SU-DHL-6 (cell line): Measurements from ENCODE around the gene LTBP1.

Experiments used
- H2AFZ ChIP-seq: fragments of 200-600 bp; sonication (generic); 2 replicates; pipeline ENCODE4 v1.6.1; 2014; ENCODE audit warnings: low read depth, mild to moderate bottlenecking, moderate library complexity, mixed read lengths, antibody characterized with exemption, low read length; ENCODE audit not compliant: severe bottlenecking
- H3F3A ChIP-seq: fragments of 200-600 bp; shearing (Covaris generic); 2 replicates; pipeline ENCODE4 v1.6.0; 2016; ENCODE audit warnings: antibody characterized with exemption, mild to moderate bottlenecking; ENCODE audit not compliant: insufficient read depth
- H3K27ac ChIP-seq: fragments of 200-600 bp; sonication (generic); 2 replicates; pipeline ENCODE4 v1.5.1; 2016; ENCODE audit warnings: low read depth, mild to moderate bottlenecking, low read length, moderate library complexity, mixed read lengths
- H3K27me3 ChIP-seq: fragments of 200-600 bp; sonication (generic), shearing (Covaris generic); 2 replicates; pipeline ENCODE4 v1.6.0; 2014; ENCODE audit warnings: mild to moderate bottlenecking, low read length
- H3K36me3 ChIP-seq: fragments of 200-600 bp; sonication (generic); 2 replicates; pipeline ENCODE4 v1.6.1; 2014; ENCODE audit warnings: mild to moderate bottlenecking, low read length, mixed read lengths
- H3K4me2 ChIP-seq: fragments of 300-600, 200-600 bp; shearing (Covaris generic), sonication (generic); 2 replicates; pipeline ENCODE4 v1.6.0; 2014; ENCODE audit warnings: low read length, low read depth, mild to moderate bottlenecking; ENCODE audit not compliant: poor library complexity, severe bottlenecking
- H3K4me3 ChIP-seq: fragments of 200-600 bp; sonication (generic); 2 replicates; pipeline ENCODE4 v1.5.1; 2014; ENCODE audit warnings: antibody characterized with exemption, low read length, mild to moderate bottlenecking, mixed read lengths; ENCODE audit not compliant: insufficient read depth, poor library complexity, severe bottlenecking
- H3K79me2 ChIP-seq: fragments of 200-600 bp; sonication (generic); 2 replicates; pipeline ENCODE4 v1.6.1; 2014; ENCODE audit warnings: mild to moderate bottlenecking, low read length, moderate library complexity; ENCODE audit not compliant: insufficient read depth
- H3K9ac ChIP-seq: fragments of 200-600 bp; sonication (generic); 2 replicates; pipeline ENCODE4 v1.7.0; 2014; ENCODE audit warnings: mild to moderate bottlenecking, low read length
- H3K9me2 ChIP-seq: fragments of 200-600 bp; sonication (generic); replicated peaks from 2 replicates; pipeline ENCODE4 v1.6.1; 2014; ENCODE audit warnings: low read length; ENCODE audit not compliant: insufficient read depth
- H3K9me3 ChIP-seq: fragments of 200-600 bp; sonication (generic); 2 replicates; pipeline ENCODE4 v1.6.1; 2014; ENCODE audit warnings: low read length, mixed read lengths; ENCODE audit not compliant: insufficient read depth
- H4K20me1 ChIP-seq: fragments of 200-600 bp; sonication (generic); 2 replicates; pipeline ENCODE4 v1.6.1; 2014; ENCODE audit warnings: low read depth, mild to moderate bottlenecking, antibody characterized with exemption, low read length, moderate library complexity, mixed read lengths
- EZH2phosphoT487 ChIP-seq: fragments of 200-600 bp; sonication (generic), shearing (Covaris generic); conservative IDR thresholded peaks from 2 replicates; pipeline ENCODE4 v1.6.1; 2018; ENCODE audit warnings: mild to moderate bottlenecking, antibody characterized with exemption, low read length, moderate library complexity, mixed read lengths
- TF ChIP-seq, protein P1 (sequence below): fragments of 200-600 bp; sonication (generic); IDR thresholded peaks from one replicate; pipeline ENCODE4 v1.5.1; 2017; ENCODE audit warnings: antibody characterized with exemption, mild to moderate bottlenecking, low read length, moderate library complexity; ENCODE audit not compliant: insufficient read depth, poor library complexity, severe bottlenecking

LTBP1 gene

DNA sequence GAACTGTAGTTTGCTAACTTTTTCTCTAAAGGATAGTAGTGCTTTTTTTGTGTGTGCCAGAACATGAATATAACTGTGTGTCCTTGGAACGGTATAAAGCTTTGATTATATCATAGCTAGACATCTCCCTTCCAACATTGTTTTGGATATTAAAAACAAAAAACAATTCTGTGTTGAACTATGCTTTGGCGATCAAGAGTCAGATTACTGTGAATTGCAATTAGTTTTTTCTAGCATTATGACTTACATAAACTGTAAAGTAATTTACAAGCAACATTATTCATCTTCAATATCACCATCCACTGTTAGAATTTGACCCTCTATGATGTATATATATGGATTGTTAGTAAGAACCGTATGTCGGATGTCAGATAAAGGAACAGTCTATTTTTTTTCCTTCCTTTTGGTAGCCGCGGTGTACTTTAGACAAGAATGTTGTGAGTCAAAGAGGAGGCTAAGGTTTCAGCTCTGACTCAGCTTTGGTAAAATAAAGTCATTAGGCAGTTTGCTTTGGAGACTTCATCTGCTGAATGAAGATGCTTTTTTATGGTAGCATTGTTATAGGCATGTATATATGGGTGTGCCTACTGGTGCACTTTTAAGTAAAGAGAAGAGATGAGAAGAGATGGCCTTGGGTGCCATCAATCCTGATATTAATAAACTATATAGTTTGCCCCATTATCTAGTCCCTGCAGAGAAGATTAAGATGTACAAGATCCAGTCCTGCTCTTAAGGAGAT, 76.4 kb downstream of the LTBP1 start:
- H2AFZ ChIP-seq, result no peak overlapping the region
- no peaks in the 10 kb centered on the region for H3K27me3 ChIP-seq
- H4K20me1 ChIP-seq, result no peaks in the 10 kb centered on the region
- H3K36me3 ChIP-seq, result peaks cover 64% of the 10 kb centered on the region
- H3K9me2 ChIP-seq, result no peaks in the 10 kb centered on the region
- H3K9me3 ChIP-seq, result no peaks in the 10 kb centered on the region
- TF ChIP-seq, protein P1, sequence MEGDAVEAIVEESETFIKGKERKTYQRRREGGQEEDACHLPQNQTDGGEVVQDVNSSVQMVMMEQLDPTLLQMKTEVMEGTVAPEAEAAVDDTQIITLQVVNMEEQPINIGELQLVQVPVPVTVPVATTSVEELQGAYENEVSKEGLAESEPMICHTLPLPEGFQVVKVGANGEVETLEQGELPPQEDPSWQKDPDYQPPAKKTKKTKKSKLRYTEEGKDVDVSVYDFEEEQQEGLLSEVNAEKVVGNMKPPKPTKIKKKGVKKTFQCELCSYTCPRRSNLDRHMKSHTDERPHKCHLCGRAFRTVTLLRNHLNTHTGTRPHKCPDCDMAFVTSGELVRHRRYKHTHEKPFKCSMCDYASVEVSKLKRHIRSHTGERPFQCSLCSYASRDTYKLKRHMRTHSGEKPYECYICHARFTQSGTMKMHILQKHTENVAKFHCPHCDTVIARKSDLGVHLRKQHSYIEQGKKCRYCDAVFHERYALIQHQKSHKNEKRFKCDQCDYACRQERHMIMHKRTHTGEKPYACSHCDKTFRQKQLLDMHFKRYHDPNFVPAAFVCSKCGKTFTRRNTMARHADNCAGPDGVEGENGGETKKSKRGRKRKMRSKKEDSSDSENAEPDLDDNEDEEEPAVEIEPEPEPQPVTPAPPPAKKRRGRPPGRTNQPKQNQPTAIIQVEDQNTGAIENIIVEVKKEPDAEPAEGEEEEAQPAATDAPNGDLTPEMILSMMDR, result no peak
- no peak for TF ChIP-seq EZH2phosphoT487
- H3K4me3 ChIP-seq, result no peak overlapping the region
- H3K4me2 ChIP-seq, result no peak overlapping the region
- H3K9ac ChIP-seq, result no peak overlapping the region
- H3K27ac ChIP-seq, result no peak overlapping the region
- H3K79me2 ChIP-seq, result peaks cover 38% of the 10 kb centered on the region
- peaks cover 3% of the 10 kb centered on the region; the same call in 1 of the 2 replicates for H3F3A ChIP-seq

DNA sequence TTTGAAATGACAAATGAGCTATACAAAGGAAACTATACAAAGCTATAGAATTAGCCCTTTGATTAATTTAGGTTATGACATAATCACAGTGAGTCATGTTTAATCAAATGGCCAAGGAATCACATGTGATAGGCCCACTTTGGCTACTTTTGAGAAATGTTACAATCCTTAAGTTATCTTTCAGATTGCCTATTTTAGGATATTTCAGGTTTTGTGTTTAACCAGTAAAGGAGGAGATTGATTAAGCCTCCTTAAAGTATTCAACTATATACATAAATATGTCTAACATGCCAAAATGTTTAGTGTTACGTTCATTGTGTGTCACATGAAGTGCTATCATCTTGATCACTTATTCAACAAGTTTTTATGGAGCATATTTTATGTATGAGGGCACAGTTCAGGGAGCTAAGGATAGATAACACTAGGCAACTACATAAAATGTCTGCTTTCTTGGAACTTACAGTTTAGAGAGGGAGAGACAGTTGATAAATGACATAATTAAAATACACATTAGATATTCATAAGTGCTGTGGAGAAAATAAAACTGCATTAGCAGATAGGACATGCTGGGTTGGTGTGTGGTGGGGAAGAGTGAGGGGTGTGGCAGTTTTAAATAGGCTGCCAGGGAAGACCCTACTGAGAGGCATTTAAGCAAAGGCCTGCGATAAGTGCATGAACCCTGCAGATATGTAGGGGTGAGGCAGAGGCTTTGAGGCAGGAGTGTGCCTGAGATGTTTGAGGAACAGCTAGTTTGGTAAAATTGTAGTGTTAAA, 77.2 kb downstream of the LTBP1 start:
- H3K27ac ChIP-seq, result no peak overlapping the region
- H3K36me3 ChIP-seq, result peaks cover 64% of the 10 kb centered on the region
- H3K79me2 ChIP-seq, result peaks cover 31% of the 10 kb centered on the region
- no peak overlapping the region for H2AFZ ChIP-seq
- TF ChIP-seq, protein P1, result no peak
- TF ChIP-seq EZH2phosphoT487, result no peak
- H3K4me2 ChIP-seq, result no peak overlapping the region
- no peak overlapping the region for H3K9ac ChIP-seq
- H4K20me1 ChIP-seq, result no peaks in the 10 kb centered on the region
- peaks cover 3% of the 10 kb centered on the region; the same call in 1 of the 2 replicates for H3F3A ChIP-seq
- no peaks in the 10 kb centered on the region for H3K9me2 ChIP-seq
- no peaks in the 10 kb centered on the region for H3K27me3 ChIP-seq
- H3K4me3 ChIP-seq, result no peak overlapping the region
- no peaks in the 10 kb centered on the region for H3K9me3 ChIP-seq

DNA sequence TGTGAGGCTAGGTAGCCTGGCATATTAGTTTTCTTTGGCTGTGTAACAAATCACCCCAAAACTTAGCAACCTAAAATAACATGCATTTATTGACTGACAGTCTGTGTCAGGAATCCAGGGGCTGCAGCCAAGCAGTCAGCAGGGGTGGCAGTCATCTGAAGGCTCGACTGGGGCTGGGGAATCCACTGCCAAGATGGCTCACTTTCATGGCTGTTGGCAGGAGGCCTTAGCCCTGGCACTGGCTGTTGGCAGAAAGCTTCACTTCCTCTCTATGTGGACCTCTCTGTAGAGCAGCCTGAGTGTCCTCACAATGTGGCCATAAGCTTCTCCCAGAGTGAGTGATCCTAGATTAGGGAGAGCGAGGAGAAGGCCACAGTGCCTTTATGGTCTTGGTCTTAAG, 78.0 kb downstream of the LTBP1 start:
- no peaks in the 10 kb centered on the region for H3K9me2 ChIP-seq
- 0 out of 2 replicates have a peak, but pooled peaks cover 23% of the 10 kb centered on the region for H3K79me2 ChIP-seq
- H3K4me2 ChIP-seq, result no peak overlapping the region
- no peak overlapping the region for H3K27ac ChIP-seq
- H3K27me3 ChIP-seq, result no peaks in the 10 kb centered on the region
- no peak for TF ChIP-seq EZH2phosphoT487
- TF ChIP-seq, protein P1, result no peak
- H3K9me3 ChIP-seq, result no peaks in the 10 kb centered on the region
- peaks cover 3% of the 10 kb centered on the region; the same call in 1 of the 2 replicates for H3F3A ChIP-seq
- H3K4me3 ChIP-seq, result no peak overlapping the region
- no peak overlapping the region for H3K9ac ChIP-seq
- peaks cover 64% of the 10 kb centered on the region for H3K36me3 ChIP-seq
- no peaks in the 10 kb centered on the region for H4K20me1 ChIP-seq
- H2AFZ ChIP-seq, result no peak overlapping the region
